Endothelial cell of umbilical vein (primary cell): ENCODE data around the gene TGM3. TPM values are rescaled to one million over a fixed set of nuclear protein-coding genes. Genes with fewer than 3 reads are reported as not detected.

Experiments
- BruUV-seq: library from RNA; stranded (reverse); fragments of 400-500 nt; replicated peaks from 2 replicates; lab custom pipeline; 2021; lab: Mats Ljungman, UMichigan
- CTCF ChIA-PET: fragments of 300-600, 350-600 bp; sonication (Branson Sonifier 250); formaldehyde crosslinking; loops from one replicate; lab custom pipeline; 2021; ENCODE audit warnings: antibody characterized with exemption, inconsistent platforms; lab: Charles Lee
- POLR2A ChIA-PET: fragments of 300-600, 350-600 bp; sonication (Branson Sonifier 250); formaldehyde crosslinking; loops from one replicate; lab custom pipeline; 2021; ENCODE audit warnings: antibody characterized with exemption, inconsistent platforms; lab: Charles Lee
- DNase-seq: peaks from one replicate; pipeline ENCODE4 v3.0.0-alpha.2; 2011; ENCODE audit warnings: low read depth, low spot score
- FAIRE-seq: peaks from 2 replicates; lab custom pipeline; 2011; peaks lifted over from hg19 to GRCh38; lab: Jason Lieb, UNC
- H2AFZ ChIP-seq: 2 replicates; pipeline ENCODE4 v1.6.0; 2012; ENCODE audit warnings: low read depth, low read length, control low read depth, inconsistent platforms
- H3K27ac ChIP-seq: 2 replicates; pipeline ENCODE4 v1.5.1; 2011; ENCODE audit warnings: low read depth, mild to moderate bottlenecking, control low read depth, low read length, moderate library complexity; ENCODE audit not compliant: insufficient read depth
- H3K27me3 ChIP-seq, 2 experiments: 2 replicates each; pipeline versions ENCODE4 v1.6.0 to v1.6.1; 2011; ENCODE audit warnings: low read length in 2 of 2, mixed read lengths in 1 of 2; ENCODE audit not compliant: control insufficient read depth in 2 of 2, insufficient read depth in 2 of 2
- H3K36me3 ChIP-seq, 2 experiments: 2 replicates in 1 of 2; 3 replicates in 1 of 2; pipeline ENCODE4 v1.5.1; 2011; ENCODE audit warnings: low read length in 2 of 2, mild to moderate bottlenecking in 1 of 2, moderate library complexity in 1 of 2; ENCODE audit not compliant: control insufficient read depth in 2 of 2, insufficient read depth in 2 of 2; ENCODE audit errors: extremely low read depth in 1 of 2
- H3K4me1 ChIP-seq: 3 replicates; pipeline ENCODE4 v1.5.1; 2011; ENCODE audit warnings: mild to moderate bottlenecking, low read length; ENCODE audit not compliant: control insufficient read depth, insufficient read depth; ENCODE audit errors: extremely low read depth
- H3K4me2 ChIP-seq: 2 replicates; pipeline ENCODE4 v1.6.1; 2011; ENCODE audit warnings: low read length, control low read depth, mixed read lengths; ENCODE audit not compliant: insufficient read depth
- H3K4me3 ChIP-seq, 3 experiments: fragments of 200-600 bp in 1 of 3; sonication (generic), shearing (Covaris generic) in 1 of 3; replicated peaks in 1 of 3; 2 replicates each; pipeline ENCODE4 v1.5.1; 2011 to 2016; ENCODE audit warnings: control low read depth in 3 of 3, low read length in 3 of 3, mild to moderate bottlenecking in 2 of 3, inconsistent platforms in 1 of 3, low read depth in 1 of 3, moderate library complexity in 1 of 3; ENCODE audit not compliant: insufficient read depth in 1 of 3
- H3K79me2 ChIP-seq: 2 replicates; pipeline ENCODE4 v1.6.0; 2012; ENCODE audit warnings: low read length, inconsistent platforms; ENCODE audit not compliant: control insufficient read depth, insufficient read depth
- H3K9ac ChIP-seq: replicated peaks from 2 replicates; pipeline ENCODE3; 2011; ENCODE audit warnings: low read length, control low read depth; ENCODE audit not compliant: insufficient read depth; ENCODE audit errors: extremely low read depth
- H3K9me1 ChIP-seq: replicated peaks from 3 replicates; pipeline ENCODE4 v1.6.0; 2011; ENCODE audit warnings: mild to moderate bottlenecking, low read length; ENCODE audit not compliant: control insufficient read depth, insufficient read depth; ENCODE audit errors: extremely low read depth
- H3K9me3 ChIP-seq: replicated peaks from 2 replicates; pipeline ENCODE4 v1.5.1; 2012; ENCODE audit warnings: low read length, inconsistent platforms; ENCODE audit not compliant: control insufficient read depth, insufficient read depth
- H4K20me1 ChIP-seq: replicated peaks from 2 replicates; pipeline ENCODE3; 2011; ENCODE audit warnings: mild to moderate bottlenecking, low read length; ENCODE audit not compliant: control insufficient read depth, insufficient read depth; ENCODE audit errors: extremely low read depth
- CTCF ChIP-seq, 2 donors: IDR thresholded peaks; 1 replicate in 1 of 2; 2 replicates in 1 of 2; pipeline ENCODE4 v1.5.1; 2011; ENCODE audit warnings: low read length in 2 of 2, mild to moderate bottlenecking in 2 of 2, moderate library complexity in 2 of 2, control low read depth in 1 of 2, inconsistent platforms in 1 of 2, low read depth in 1 of 2; ENCODE audit not compliant: insufficient read depth in 1 of 2; ENCODE audit errors: extremely low read depth in 1 of 2
- EZH2 ChIP-seq: IDR thresholded peaks from 2 replicates; pipeline ENCODE4 v1.6.1; 2012; ENCODE audit warnings: borderline replicate concordance, low read depth, mild to moderate bottlenecking, moderate library complexity, low read length, inconsistent platforms; ENCODE audit not compliant: severe bottlenecking
- FOS ChIP-seq: IDR thresholded peaks from 2 replicates; pipeline ENCODE4 v1.6.1; 2011; ENCODE audit warnings: mild to moderate bottlenecking, low read length, moderate library complexity, borderline replicate concordance; ENCODE audit not compliant: insufficient read depth
- GATA2 ChIP-seq: IDR thresholded peaks from 2 replicates; pipeline ENCODE4 v1.7.0; 2011; ENCODE audit warnings: low read depth, mild to moderate bottlenecking, moderate library complexity, mixed read lengths, low read length; ENCODE audit not compliant: insufficient read length, insufficient read depth
- JUN ChIP-seq: IDR thresholded peaks from 2 replicates; pipeline ENCODE4 v1.6.1; 2011; ENCODE audit warnings: borderline replicate concordance, low read depth; ENCODE audit not compliant: insufficient read length, insufficient read depth
- MYC ChIP-seq: IDR thresholded peaks from one replicate; pipeline ENCODE4 v1.6.1; 2011; ENCODE audit warnings: mild to moderate bottlenecking, low read depth, low read length
- POLR2A ChIP-seq: IDR thresholded peaks from 2 replicates; pipeline ENCODE4 v1.6.1; 2012; ENCODE audit warnings: low read depth, mild to moderate bottlenecking, control low read depth, low read length
- POLR2AphosphoS5 ChIP-seq: IDR thresholded peaks from 2 replicates; pipeline ENCODE4 v1.6.1; 2012; ENCODE audit warnings: low read depth, mild to moderate bottlenecking, control low read depth, low read length, moderate library complexity; ENCODE audit not compliant: insufficient read depth
- dilution Hi-C: fragments of 300-500 bp; cut with MboI; formaldehyde crosslinking; loops from one replicate; pipeline ENCODE4 v1.15.0; 2019; ENCODE audit warnings: low sequenced_read_pairs; ENCODE audit not compliant: extremely low pct_ligation_motif_present
- intact Hi-C: fragments of 100-400 bp; cut with micrococcal nuclease; formaldehyde crosslinking; loops from one replicate; pipeline ENCODE4 v1.10.0; 2022
- polyA plus RNA-seq, 4 experiments: library from polyadenylated mRNA; depleted of rRNA in 3 of 4; stranded (reverse) in 3 of 4; unstranded in 1 of 4; fragments of >200 nt; gene quantifications; 2 replicates each; pipeline versions ENCODE4 v1.2.1 to v1.2.3, GENCODE V29; 2011 to 2012; ENCODE audit warnings: missing spikeins in 1 of 4
- total RNA-seq: library from RNA; stranded (reverse); gene quantifications from 2 replicates; pipeline ENCODE4 v1.2.3, GENCODE V29; 2021
- TF ChIP-seq, protein P1 (sequence below): IDR thresholded peaks from 2 replicates; pipeline ENCODE4 v1.6.1; 2011; ENCODE audit not compliant: insufficient read depth, insufficient read length

The TGM3 gene
- total and polyA plus RNA-seq, 2 donors (not counting 3 experiments of a cell fraction or from before 2014, with no cell fraction given), result not detected

- Histone ChIP-seq H2AFZ (no peak overlapping the region), H3K27ac (no peak overlapping the region), H3K9me3 (no peaks in the 10 kb centered on the region), H3K9me1 (no peaks in the 10 kb centered on the region), H3K27me3 (no peaks in the 10 kb centered on the region), H3K9ac (no peak overlapping the region), H3K4me2 (no peak overlapping the region), H4K20me1 (no peaks in the 10 kb centered on the region), H3K36me3 (no peaks in the 10 kb centered on the region), H3K79me2 (no peaks in the 10 kb centered on the region), H3K4me1 (no peaks in the 10 kb centered on the region), H3K4me3 (no peak overlapping the region)
- DNase-seq (peak; percentile 8), FAIRE-seq (no peak)
- intact Hi-C loops, result no loop called here
- ChIA-PET CTCF (interaction anchor here (0.7 to 2.9 kb wide), 18 partner anchors 8 to 179 kb away, joined by 3 to 16 read pairs (median 3); no protein-coding TSS in a partner anchor), POLR2A (no interaction called here)
- dilution Hi-C loops, result no loop called here
- BruUV-seq, result no TSS peak
- no peak for TF ChIP-seq POLR2AphosphoS5
- no peak for TF ChIP-seq JUN
- TF ChIP-seq GATA2, result no peak
- TF ChIP-seq POLR2A, result no peak
- TF ChIP-seq FOS, result no peak
- TF ChIP-seq, protein P1, sequence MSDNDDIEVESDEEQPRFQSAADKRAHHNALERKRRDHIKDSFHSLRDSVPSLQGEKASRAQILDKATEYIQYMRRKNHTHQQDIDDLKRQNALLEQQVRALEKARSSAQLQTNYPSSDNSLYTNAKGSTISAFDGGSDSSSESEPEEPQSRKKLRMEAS, result no peak
- no peak for TF ChIP-seq CTCF (IDR thresholded peaks at IDR 0.05; ENCODE audit: extremely low read depth in 1 of 2, insufficient read depth in 1 of 2, low read depth in 1 of 2, low read length in 2 of 2)
- TF ChIP-seq MYC, result no peak
- no peak for TF ChIP-seq EZH2
Observed at GRCh38 chr20:2386516-2387179, 90.8 kb downstream of the TGM3 start.
